SH-SY5Y (cell line): ENCODE measurements around the gene ARHGAP35.

ENCODE experiments used
- GATA2 ChIP-seq: IDR thresholded peaks from 2 replicates; pipeline ENCODE4 v1.6.1; 2011; ENCODE audit warnings: mild to moderate bottlenecking, low read depth, low read length
- GATA3 ChIP-seq: IDR thresholded peaks from 2 replicates; pipeline ENCODE4 v1.6.1; 2011; ENCODE audit warnings: low read depth, mild to moderate bottlenecking, low read length, moderate library complexity

The ARHGAP35 gene

DNA sequence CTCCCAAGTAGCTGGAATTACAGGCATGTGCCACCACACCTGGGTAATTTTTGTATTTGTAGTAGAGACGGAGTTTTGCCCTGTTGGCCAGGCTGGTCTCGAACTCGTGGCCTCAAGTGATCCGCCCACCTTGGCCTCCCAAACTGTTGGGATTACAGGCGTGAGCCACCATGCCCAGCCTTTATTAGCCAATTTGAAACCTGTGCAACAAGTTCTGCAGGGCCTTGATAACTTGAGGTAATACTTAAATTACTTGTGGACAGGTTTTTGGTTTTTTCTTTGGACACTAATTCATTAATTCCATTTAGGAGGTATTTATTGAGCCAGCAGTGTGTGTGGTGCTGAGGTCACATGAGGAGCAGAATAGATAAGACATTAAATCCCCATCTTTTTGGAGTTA, 39.5 kb downstream of the ARHGAP35 start:
- no peak for TF ChIP-seq GATA2

DNA sequence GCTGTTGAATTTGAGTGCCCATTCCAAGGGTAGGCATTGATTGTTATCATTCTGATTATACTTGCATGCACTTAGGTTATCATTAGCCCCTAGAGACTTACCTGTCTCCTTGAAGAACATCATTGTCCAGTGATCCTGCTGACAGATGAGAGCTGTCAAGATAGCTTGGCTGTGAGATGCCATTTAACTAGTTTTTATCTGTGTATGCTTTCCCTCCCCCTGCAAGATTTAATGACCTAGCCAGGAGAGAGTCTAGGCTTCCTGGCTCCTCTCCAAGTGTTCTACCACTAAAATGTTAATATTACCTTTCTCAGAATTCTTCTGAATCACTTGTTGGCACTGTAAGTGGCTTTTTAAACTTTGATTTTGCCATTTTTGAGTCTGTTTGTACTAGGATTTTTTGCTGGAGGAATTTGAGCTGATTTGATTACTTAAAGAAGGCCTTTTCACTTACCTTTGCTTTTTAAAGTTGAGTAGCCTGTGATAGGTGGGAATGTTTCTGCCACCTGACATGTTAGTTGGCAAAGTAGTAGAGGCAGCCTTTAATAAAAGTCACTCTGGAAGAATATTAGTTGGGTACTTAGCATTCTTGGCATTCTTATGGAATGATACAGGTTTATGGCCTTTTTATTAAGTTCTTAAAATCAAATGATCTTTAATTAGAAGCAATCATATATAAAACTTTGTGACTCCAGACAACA, 41.1 kb downstream of the ARHGAP35 start:
- no peak for TF ChIP-seq GATA3
- 0 out of 2 replicates have a peak, but pooled peaks have one; percentile 17 for TF ChIP-seq GATA2

DNA sequence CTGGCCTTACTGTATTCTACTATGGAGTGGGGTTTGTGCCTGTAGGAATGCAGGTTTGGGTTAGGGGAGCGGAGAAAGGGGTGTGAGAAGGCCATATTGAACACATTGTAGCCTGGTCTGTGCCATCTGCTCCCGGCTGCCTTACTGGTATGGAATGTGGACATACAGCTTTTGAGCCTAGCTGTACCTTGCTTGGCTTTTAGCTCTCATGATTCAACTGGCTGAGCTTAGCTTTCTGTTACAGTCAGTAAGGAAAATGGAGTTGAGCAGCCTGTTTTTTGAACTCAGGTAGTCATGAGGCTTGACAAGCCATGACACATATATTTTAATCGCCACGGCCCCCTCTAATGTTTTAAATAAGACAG, 41.6 kb downstream of the ARHGAP35 start:
- TF ChIP-seq GATA2 (no peak), GATA3 (no peak)

DNA sequence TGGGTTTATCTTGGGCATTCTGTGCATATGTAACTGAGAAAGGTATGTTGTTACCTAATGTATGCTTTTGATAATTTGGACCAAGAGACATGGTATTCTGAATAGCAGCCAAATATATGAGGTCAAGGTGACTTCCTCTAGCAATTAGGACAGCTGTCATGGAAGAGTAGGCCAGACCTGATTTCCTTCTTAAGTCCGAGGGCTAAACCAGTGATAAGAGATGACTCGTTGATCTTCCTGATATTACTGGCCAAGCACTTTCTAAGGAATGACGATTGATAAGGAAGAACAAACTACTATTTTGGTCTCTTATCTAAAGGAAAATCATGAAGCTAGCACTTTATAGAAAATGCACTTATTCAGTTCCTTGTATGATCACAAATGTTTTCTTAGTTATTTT, 42.7 kb downstream of the ARHGAP35 start:
- TF ChIP-seq GATA3 = no peak
- no peak for TF ChIP-seq GATA2

DNA sequence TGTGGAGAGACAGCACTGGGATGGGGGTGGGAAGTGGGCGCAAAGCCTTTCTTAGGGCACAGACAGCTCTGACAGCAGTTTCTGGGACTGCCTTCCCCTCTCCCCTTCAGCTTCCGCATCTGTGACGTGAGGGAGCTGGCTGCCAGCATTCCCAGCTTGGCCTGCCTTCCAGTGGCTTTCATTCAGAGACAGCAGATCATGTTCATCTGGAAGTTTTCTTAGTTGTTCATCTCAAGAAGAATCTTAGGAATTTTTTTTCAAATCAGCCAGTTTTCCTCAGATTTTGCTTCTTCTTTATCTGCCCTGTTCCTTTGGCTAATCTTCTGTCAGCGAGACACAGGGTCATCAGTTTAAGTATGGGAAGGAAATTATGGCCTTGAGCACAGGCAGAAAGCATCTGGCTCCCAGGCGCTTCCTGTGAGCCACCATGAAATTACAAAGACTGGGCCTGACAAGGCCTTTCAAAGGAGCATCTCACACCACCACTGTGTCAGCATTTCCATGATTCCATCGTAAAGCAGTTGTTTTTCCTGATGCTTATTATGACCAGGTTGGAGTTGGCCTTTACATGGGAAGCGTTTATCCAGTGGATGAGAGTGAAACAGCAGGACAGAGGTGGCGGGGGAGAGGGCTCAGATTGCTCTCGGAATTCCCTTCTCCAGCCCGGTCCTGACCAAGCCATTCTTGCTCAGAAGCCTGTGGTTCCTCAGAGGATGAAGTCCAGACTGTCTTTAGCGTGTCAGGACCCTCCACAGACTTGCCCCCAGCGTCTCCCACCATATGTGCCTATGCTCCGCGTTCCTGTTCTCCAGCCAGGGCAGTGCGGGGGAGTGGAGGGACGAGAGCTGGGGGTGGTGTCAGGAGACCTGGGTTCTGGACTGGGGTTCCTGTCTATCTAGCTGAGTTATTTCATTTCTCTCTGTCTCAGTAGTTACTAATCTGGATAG, 43.6 kb downstream of the ARHGAP35 start:
- TF ChIP-seq GATA3 (no peak), GATA2 (no peak)

DNA sequence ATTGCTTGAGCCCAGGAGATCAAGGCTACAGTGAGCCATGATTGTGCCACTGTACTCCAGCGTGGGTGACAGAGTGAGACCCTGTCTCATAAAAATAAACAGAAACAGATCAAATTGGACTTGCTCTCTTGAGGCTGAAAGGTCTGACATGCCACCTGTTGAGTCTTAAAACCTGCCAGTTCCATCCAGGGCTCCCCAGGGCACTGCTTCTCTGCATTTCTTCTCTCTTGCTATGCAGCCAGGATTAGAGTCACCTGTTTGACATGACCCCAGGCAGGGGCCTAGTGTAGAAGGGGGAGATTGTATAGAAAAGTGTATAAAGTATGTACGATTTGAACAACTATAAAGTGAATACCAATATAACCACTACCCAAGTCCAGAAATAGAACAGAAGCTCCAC, 45.4 kb downstream of the ARHGAP35 start:
- TF ChIP-seq GATA2 (no peak), GATA3 (no peak)

DNA sequence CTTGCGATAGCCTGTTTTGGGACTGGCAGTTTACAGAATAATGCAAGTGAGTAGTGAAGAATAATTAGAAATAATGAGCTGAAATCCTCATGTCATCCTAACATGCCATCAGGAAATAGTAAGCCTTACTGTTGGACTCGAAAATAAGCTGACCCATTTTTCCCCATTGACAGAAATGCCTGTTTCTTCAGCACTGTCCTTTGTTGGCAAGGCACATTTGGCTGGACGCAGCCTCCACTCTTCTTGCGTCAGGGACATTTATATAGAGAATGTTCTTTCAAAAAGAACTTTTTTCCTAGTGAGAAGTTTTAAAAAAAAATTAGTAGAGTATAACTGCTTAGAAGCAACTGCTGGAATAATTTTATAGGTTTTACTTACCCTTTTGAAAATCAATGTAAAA, 47.1 kb downstream of the ARHGAP35 start:
- TF ChIP-seq GATA2 (no peak), GATA3 (no peak)

DNA sequence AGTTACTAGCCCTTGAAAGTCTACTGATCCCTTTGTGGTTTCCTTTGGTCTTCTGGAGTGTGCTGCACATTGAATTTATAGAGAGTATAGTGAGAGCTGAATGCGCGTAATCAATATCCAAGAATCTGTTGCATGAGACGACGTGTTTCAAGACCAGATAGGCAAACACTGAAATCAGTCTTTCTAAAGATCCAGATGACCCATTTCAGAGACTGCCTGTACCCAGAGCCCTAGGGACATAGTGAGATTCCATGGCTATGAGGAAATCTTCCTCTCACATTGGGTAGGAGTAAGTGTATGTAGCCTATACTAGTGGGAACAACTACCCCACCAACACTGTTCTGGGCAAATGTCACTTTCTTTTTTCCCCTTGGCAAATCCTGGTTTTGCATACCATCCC, 48.6 kb downstream of the ARHGAP35 start:
- TF ChIP-seq GATA3 (no peak), GATA2 (no peak)
